ENCODE data around the gene SUN1.
"Not testable (repeated sequence)": the region's sequence is repeated elsewhere in the genome, so short reads cannot be mapped to it uniquely, and the experiment has no call there.

SUN1 gene

GRCh38 chr7:908591-909357, 76.5 kb downstream of the SUN1 start:
- peak; percentile 99 for TF ChIP-seq CTCF (IDR thresholded peaks at IDR 0.05; ENCODE audit: insufficient read depth, low read length, missing control alignments)
- DNase-seq (ENCODE audit: low read depth, low spot score); POLR2A ChIA-PET: not testable (repeated sequence)
- H3K4me3 ChIP-seq (ENCODE audit: low read depth, low read length) = peak overlapping the region; percentile 41
- CTCF ChIA-PET = interaction anchor here (0.7 to 3.0 kb wide), 8 partner anchors 22 to 277 kb away, joined by 3 to 16 read pairs (median 4); partner anchors contain the start of gene GET4

- H3K4me3 ChIP-seq (ENCODE audit: low read depth, low read length) = peak overlapping the region; percentile 36
- ChIA-PET POLR2A (no interaction called here), CTCF (interaction anchor here (0.6 to 3.0 kb wide), 14 partner anchors 15 to 268 kb away, joined by 3 to 16 read pairs (median 4); partner anchors contain the start of genes COX19 and GET4)
- TF ChIP-seq CTCF (IDR thresholded peaks at IDR 0.05; ENCODE audit: insufficient read depth, low read length, missing control alignments) = no peak
- DNase-seq (ENCODE audit: low read depth, low spot score) = no peak
Measured at GRCh38 chr7:909358-910329, 77.4 kb downstream of the SUN1 start.

- ChIA-PET CTCF (interaction anchor here (1.0 to 2.0 kb wide), 7 partner anchors 15 to 267 kb away, joined by 3 to 13 read pairs (median 4); no protein-coding TSS in a partner anchor), POLR2A (no interaction called here)
- TF ChIP-seq CTCF (IDR thresholded peaks at IDR 0.05; ENCODE audit: insufficient read depth, low read length, missing control alignments) = no peak
- H3K4me3 ChIP-seq (ENCODE audit: low read depth, low read length) = no peak overlapping the region
- DNase-seq (ENCODE audit: low read depth, low spot score) = no peak
Measured at GRCh38 chr7:910441-910861, 78.2 kb downstream of the SUN1 start.

- TF ChIP-seq CTCF (IDR thresholded peaks at IDR 0.05; ENCODE audit: insufficient read depth, low read length, missing control alignments) = no peak
- no peak for DNase-seq (ENCODE audit: low read depth, low spot score)
- POLR2A ChIA-PET = no interaction called here
- no peak overlapping the region for H3K4me3 ChIP-seq (ENCODE audit: low read depth, low read length)
- CTCF ChIA-PET = interaction anchor here (1.1 to 2.0 kb wide), 5 partner anchors 16 to 266 kb away, joined by 3 to 13 read pairs (median 5); no protein-coding TSS in a partner anchor
Measured at GRCh38 chr7:910931-911431, 78.7 kb downstream of the SUN1 start.

- POLR2A ChIA-PET = no interaction called here
- no peak for TF ChIP-seq CTCF (IDR thresholded peaks at IDR 0.05; ENCODE audit: insufficient read depth, low read length, missing control alignments)
- DNase-seq (ENCODE audit: low read depth, low spot score) = no peak
- CTCF ChIA-PET = interaction anchor here (1.0 to 1.2 kb wide), 2 partner anchors 265 to 271 kb away, joined by 3 to 4 read pairs; no protein-coding TSS in a partner anchor
- H3K4me3 ChIP-seq (ENCODE audit: low read depth, low read length) = no peak overlapping the region
Measured at GRCh38 chr7:911791-912480, 79.7 kb downstream of the SUN1 start.

Data from AG04449 (cell line).